ENCODE data around the gene KIF26A. TPM values are rescaled to one million over a fixed set of nuclear protein-coding genes. Genes with fewer than 3 reads are reported as not detected.
"Not testable (repeated sequence)": the region's sequence is repeated elsewhere in the genome, so short reads cannot be mapped to it uniquely, and the experiment has no call there.

Gene KIF26A
- total and polyA plus RNA-seq, 2 of the 4 experiments (the other 2 are of a cell fraction), result not detected

- H3K14ac ChIP-seq (replicated peaks; ENCODE audit: low read depth, low read length); H2AFZ ChIP-seq (replicated peaks; ENCODE audit: low read length, poor library complexity); H3K4me2 ChIP-seq (ENCODE audit: low read depth, low read length); H4K5ac ChIP-seq (ENCODE audit: low read depth, low read length); H3K23ac ChIP-seq (ENCODE audit: low read depth, low read length); H4K8ac ChIP-seq (ENCODE audit: low read depth in 2 of 2, low read length in 2 of 2); H4K20me1 ChIP-seq (ENCODE audit: insufficient read depth, low read length); H2BK15ac ChIP-seq (ENCODE audit: low read depth, low read length); ATAC-seq (ENCODE audit: low read depth); H3K9me1 ChIP-seq (ENCODE audit: insufficient read depth, low read length); H2BK20ac ChIP-seq (ENCODE audit: low read depth, low read length); CTCF ChIA-PET; POLR2A ChIA-PET (ENCODE audit: unreplicated experiment); H3K4me3 ChIP-seq (ENCODE audit: insufficient read depth, low read depth, low read length); H3K27me3 ChIP-seq (ENCODE audit: control insufficient read depth, insufficient read depth, low read length); intact Hi-C loops (cut with micrococcal nuclease); H3K56ac ChIP-seq (ENCODE audit: extremely low read depth, insufficient read depth, low read length); in situ Hi-C loops (cut with MboI; ENCODE audit: low sequenced_read_pairs); H3K9ac ChIP-seq (ENCODE audit: low read depth, low read length); dilution Hi-C loops (cut with HindIII; ENCODE audit: low sequenced_read_pairs, unreplicated experiment); H2BK120ac ChIP-seq (ENCODE audit: low read depth, low read length); H2BK5ac ChIP-seq (ENCODE audit: low read depth, low read length, poor library complexity, severe bottlenecking); H4K91ac ChIP-seq (ENCODE audit: insufficient read depth, low read depth, low read length); DNase-seq; H2AK9ac ChIP-seq (replicated peaks; ENCODE audit: low read depth, low read length, poor library complexity); H3K27ac ChIP-seq (ENCODE audit: insufficient read depth, low read length); H3K18ac ChIP-seq (ENCODE audit: low read depth, low read length); BruUV-seq (replicated peaks); H3K4me1 ChIP-seq (ENCODE audit: control insufficient read depth, insufficient read depth, low read length); H3K4ac ChIP-seq (ENCODE audit: low read depth, low read length); H3K79me1 ChIP-seq (ENCODE audit: low read depth in 1 of 2, low read length in 2 of 2); H3K36me3 ChIP-seq (ENCODE audit: control insufficient read depth, insufficient read depth, low read length); H2AK5ac ChIP-seq (ENCODE audit: low read depth, low read length): not testable (repeated sequence)
- peaks cover 71% of the 10 kb centered on the region for H3K9me3 ChIP-seq (ENCODE audit: control insufficient read depth, insufficient read depth, low read length)
- WGBS, 2 experiments (ENCODE audit: extremely low coverage in 2 of 2, insufficient read length in 1 of 2), result no CpG with 5 or more reads among the region's 15 CpGs
Measured at GRCh38 chr14:104209071-104209470, 70.7 kb downstream of the KIF26A start.

Measured in IMR-90 (cell line).